Left renal pelvis (tissue), 4 donors: ENCODE data around the gene PRODH2. TPM values are rescaled to one million over a fixed set of nuclear protein-coding genes. Genes with fewer than 3 reads are reported as not detected.
"Not testable (repeated sequence)": the region's sequence is repeated elsewhere in the genome, so short reads cannot be mapped to it uniquely, and the experiment has no call there.

Experiments used
- DNase-seq, 4 donors: peaks; one replicate each; pipeline ENCODE4 v3.0.0-alpha.2; 2013; ENCODE audit warnings: low read depth in 4 of 4, low spot score in 3 of 4
- polyA plus RNA-seq, 4 donors: library from polyadenylated mRNA; unstranded; fragments of 120-200 nt; gene quantifications; one replicate each; pipeline ENCODE4 v1.2.1, GENCODE V29; 2013; ENCODE audit not compliant: insufficient read length in 4 of 4

The PRODH2 gene
- polyA plus RNA-seq, 4 donors = 0.41 to 51.0 (median 25.1) TPM

- DNase-seq = no peak
Observed at GRCh38 chr19:35843676-35844481, 31.2 kb upstream of the PRODH2 start.

DNA sequence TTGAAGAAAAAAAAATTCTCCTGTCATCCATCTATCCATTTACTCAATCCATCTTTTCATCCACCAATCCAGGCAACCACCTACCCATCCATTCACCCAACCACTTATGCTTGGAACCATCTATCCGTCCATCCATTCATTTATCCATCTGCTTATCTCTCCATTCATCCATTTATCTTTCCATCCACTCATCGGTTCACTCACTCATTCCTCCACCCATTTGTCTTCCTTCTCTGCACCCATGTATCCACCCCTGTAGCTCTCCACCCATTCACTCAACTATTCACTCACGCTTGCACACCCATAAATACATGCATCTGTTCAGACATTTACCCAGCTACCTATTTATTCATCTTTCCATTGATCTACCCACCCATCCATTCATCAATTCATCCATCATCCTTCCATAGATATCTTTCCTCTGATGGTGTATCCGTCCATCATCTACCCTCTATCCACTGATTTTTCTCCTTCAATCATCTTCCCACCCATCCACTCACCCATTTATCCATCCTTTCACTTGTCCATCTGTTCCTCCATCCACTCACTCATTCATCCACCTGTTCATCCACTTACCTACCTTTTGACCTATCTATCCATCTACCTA lies 30.1 kb upstream of the PRODH2 start:
- DNase-seq = no peak

DNA sequence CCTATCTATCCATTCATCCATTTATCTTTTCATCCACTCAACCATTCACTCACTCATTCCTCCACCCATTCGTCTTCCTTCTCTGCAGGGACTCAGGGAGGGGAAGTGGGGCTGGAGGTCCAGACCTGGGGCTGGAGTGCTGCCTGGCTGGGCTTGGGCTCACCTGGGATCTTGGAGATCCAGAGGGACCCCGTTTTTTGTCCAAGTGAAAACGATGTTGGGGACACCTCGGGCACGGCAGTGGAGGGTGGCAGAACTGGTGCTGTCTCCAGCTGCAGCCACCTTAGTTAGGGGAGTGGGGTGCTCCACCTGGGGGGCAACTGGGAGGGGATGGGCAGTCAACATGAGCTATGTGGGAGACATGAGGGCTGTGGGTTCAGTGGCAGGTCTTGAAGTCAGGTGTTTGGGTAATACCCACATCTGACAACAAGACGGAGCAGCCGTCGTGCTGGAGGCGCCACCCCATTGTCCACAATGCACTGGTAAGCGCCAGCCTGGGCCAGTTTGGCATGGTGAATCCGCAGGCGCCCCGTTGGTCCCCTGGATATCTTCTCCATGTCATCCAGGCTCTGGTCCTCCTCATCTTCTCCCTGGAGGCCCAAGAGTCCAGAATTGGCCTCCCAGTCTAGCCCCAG lies 29.4 kb upstream of the PRODH2 start:
- no peak for DNase-seq

DNA sequence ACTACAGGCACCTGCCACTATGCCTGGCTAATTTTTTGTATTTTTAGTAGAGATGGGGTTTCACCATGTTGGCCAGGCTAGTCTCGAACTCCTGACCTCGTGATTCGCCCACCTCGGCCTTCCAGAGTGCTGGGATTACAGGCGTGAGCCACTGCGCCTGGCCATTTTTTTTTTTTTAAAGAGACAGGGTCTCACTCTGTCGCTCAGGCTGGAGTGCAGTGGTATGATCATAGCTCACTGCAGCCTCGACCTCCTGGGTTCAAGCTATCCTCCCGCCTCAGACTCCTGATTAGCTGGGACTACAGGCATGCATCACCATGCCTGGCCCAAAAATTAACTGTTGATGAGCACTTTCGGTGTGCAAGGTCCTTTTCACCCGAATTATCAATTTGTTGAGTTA lies 23.5 kb upstream of the PRODH2 start:
- DNase-seq = not testable (repeated sequence)

- DNase-seq = no peak
Observed at GRCh38 chr19:35833972-35834371, 21.3 kb upstream of the PRODH2 start.

- no peak for DNase-seq
Observed at GRCh38 chr19:35832054-35832453, 19.4 kb upstream of the PRODH2 start.

DNA sequence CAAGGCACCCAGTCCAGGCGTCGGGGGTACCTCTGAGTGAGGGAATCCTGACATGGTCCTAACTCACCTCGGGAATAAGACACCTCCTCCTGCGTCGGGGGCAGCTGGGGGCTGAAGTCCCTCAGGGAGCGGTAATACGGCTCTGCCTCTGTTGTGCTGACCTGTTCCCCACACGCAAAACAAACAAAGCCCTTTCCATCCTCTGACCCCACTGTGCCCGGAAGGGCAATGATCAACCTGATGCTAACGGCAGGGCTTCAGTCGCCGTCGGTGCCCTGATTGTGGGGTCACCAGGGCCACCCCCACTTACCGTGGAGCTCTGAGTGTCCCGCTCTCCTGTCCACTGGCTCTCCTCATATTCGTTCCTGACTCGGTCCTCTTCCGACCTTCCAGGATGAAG lies 18.3 kb upstream of the PRODH2 start:
- DNase-seq = no peak

GRCh38 chr19:35828692-35829301 lies 16.2 kb upstream of the PRODH2 start:
- peak; percentile 60 to 81 (median 68) for DNase-seq

DNA sequence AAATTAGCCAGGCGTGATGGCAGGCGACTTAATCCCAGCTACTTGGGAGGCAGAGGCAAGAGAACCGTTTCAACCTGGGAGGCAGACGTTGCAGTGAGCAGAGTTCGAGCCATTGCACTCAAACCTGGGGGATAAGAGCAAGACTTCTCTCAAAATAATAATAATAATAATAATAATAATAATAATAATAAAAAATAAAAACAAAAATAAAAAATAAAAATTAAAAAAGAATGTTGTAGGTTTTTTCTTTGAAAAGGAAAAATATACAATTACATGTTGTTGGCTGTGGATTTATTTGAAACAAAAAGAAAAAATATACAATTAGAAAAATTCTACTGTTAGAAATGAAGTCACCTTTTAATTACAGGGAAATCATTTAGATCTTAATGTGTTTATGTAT lies 11.5 kb upstream of the PRODH2 start:
- DNase-seq = no peak

- DNase-seq = no peak
Observed at GRCh38 chr19:35822579-35822978, 9.9 kb upstream of the PRODH2 start.

DNA sequence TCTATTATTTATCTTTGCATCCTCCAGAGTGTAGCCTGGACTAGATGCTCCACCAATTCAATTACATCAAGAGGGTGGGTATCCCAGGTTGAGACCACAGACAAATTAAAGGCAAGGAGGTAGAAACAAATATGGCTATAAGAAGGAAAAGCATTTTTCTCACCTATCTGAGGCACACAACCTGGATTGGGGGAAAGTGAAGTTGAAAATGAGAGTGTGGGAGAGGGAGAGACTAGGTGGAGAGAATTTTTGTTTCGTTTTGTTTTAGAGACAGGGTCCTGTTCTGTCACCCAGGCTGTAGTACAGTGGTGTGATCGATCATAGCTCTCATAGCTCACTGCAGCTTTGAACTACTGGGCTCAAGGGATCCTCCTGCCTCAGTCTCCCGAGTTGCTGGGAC lies 5.8 kb upstream of the PRODH2 start:
- no peak for DNase-seq

GRCh38 chr19:35816846-35817245 lies 4.2 kb upstream of the PRODH2 start:
- no peak for DNase-seq

GRCh38 chr19:35816262-35816661 lies 3.6 kb upstream of the PRODH2 start:
- DNase-seq = no peak

- DNase-seq = no peak
Observed at GRCh38 chr19:35813043-35813890, 622 bp upstream of the PRODH2 start.

DNA sequence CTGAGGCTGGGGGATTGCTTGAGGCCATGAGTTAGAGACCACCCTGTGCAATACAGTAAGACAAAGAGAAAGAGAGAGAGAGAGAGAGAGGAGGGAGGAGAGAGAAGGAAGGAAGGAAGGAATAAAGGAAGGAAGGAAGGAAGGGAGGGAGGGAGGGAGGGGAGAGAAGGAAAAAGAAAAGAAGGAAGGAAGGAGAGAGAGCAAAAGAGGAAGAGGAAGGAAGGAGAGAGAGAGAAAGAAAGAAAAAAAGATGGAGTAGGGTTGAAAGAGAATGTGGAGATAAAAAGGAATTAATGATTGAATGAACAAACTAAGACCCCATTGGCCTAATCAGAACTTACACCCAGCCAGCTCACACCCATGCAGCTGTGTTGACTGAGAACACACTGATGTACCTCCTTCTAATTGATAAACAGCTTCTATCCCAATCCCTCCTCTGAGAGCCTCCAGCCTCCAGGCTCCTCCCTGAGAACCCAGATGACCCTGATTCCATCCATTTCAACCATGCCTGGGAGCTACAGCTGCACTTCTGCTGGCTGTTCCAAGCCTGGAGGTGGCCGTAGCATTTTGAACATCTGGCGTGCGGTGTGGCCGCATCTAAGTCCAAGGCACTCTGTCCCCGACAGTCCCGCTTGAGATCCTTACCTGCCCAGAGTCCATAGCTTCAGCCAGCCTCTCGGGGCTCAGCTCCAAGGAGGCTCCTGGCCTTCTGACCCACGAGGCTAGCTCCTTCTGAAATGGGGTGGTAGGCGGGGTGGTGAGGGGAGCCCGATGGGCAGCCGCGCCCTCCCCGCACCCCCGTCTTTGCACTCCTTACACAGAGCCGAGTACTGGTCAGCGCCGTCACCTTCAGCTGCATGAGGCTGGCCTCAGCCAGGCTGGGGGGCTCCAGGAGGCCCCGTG lies 1.1 kb downstream of the PRODH2 start:
- no peak for DNase-seq

GRCh38 chr19:35807633-35808032 lies 5.0 kb downstream of the PRODH2 start:
- DNase-seq = no peak

GRCh38 chr19:35806597-35806996 lies 6.0 kb downstream of the PRODH2 start:
- no peak for DNase-seq

- no peak for DNase-seq
Observed at GRCh38 chr19:35805526-35806102, 7.0 kb downstream of the PRODH2 start.

DNA sequence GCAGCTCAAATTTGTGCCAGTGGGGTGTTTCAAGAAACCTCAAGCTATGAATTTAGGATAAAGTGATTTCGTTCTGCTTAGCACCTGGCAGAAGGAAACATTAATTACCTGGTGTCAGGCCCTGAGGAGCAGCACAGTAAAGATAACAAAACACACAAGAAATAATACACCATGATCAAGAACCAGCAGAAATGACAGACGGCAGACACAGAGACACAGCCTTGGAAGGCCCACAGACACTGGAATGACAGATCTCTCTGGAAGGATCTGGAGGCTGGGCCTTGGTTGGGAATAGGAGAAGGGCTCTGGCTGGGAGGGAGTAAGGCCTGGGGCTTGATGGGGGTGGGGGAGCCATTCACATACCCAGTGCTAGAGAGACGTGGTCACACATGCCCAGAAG lies 10.8 kb downstream of the PRODH2 start:
- DNase-seq = no peak
